GM23338 (cell line): Measurements from ENCODE around the gene SLC4A8. TPM values are rescaled to one million over a fixed set of nuclear protein-coding genes. Genes with fewer than 3 reads are reported as not detected.

Experiments used
- ATAC-seq: fragments of 200-7000 bp; cut with Tn5 transposase; 3 replicates; pipeline ENCODE4 v1.9.1; 2020
- DNase-seq: peaks from one replicate; pipeline ENCODE4 v3.0.0-alpha.2; 2015; ENCODE audit warnings: low spot score
- H2AFZ ChIP-seq: fragments of 200-600 bp; sonication (generic); 2 replicates; pipeline ENCODE4 v1.8.0; 2016; ENCODE audit warnings: antibody characterized with exemption, mild to moderate bottlenecking, moderate library complexity
- H3F3A ChIP-seq: fragments of 200-600 bp; sonication (generic); replicated peaks from 2 replicates; pipeline ENCODE4 v1.8.0; 2017; ENCODE audit warnings: antibody characterized with exemption, mixed run types, low read depth
- H3K27ac ChIP-seq: fragments of 200-600 bp; sonication (generic); 2 replicates; pipeline ENCODE4 v1.6.1; 2016; ENCODE audit warnings: low read depth
- H3K27me3 ChIP-seq: fragments of 200-600 bp; sonication (generic); 2 replicates; pipeline ENCODE4 v1.8.0; 2016; ENCODE audit warnings: mild to moderate bottlenecking, mixed run types, moderate library complexity; ENCODE audit not compliant: insufficient read depth
- H3K36me3 ChIP-seq: fragments of 200-600 bp; sonication (generic); 2 replicates; pipeline ENCODE4 v1.8.0; 2016; ENCODE audit warnings: mild to moderate bottlenecking; ENCODE audit not compliant: insufficient read depth
- H3K4me1 ChIP-seq: fragments of 200-600 bp; sonication (generic); 2 replicates; pipeline ENCODE4 v1.8.0; 2016; ENCODE audit warnings: mild to moderate bottlenecking, moderate library complexity; ENCODE audit not compliant: insufficient read depth
- H3K4me2 ChIP-seq: fragments of 200-600 bp; sonication (generic); 2 replicates; pipeline ENCODE4 v1.7.1; 2017; ENCODE audit warnings: mixed run types
- H3K4me3 ChIP-seq: fragments of 200-600 bp; sonication (generic); 2 replicates; pipeline ENCODE4 v1.6.1; 2016; ENCODE audit warnings: mixed run types
- H3K79me2 ChIP-seq: fragments of 200-600 bp; sonication (generic); replicated peaks from 2 replicates; pipeline ENCODE4 v1.8.0; 2017; ENCODE audit warnings: mild to moderate bottlenecking; ENCODE audit not compliant: insufficient read depth
- H3K9me2 ChIP-seq: fragments of 200-600 bp; sonication (generic); 2 replicates; pipeline ENCODE4 v1.8.0; 2017; ENCODE audit not compliant: insufficient read depth
- H4K20me1 ChIP-seq: fragments of 200-600 bp; sonication (generic); replicated peaks from 2 replicates; pipeline ENCODE4 v1.8.0; 2017; ENCODE audit warnings: mild to moderate bottlenecking; ENCODE audit not compliant: insufficient read depth
- H3K27ac Mint-ChIP-seq: 2 replicates; pipeline ENCODE4 v1.8.0; 2020; ENCODE audit warnings: inconsistent platforms, mild to moderate bottlenecking, moderate library complexity, mixed read lengths
- H3K27me3 Mint-ChIP-seq: 3 replicates; pipeline ENCODE4 v1.8.0; 2022; ENCODE audit warnings: low read depth, mild to moderate bottlenecking, moderate library complexity, mixed read lengths, inconsistent platforms; ENCODE audit not compliant: insufficient read depth, poor library complexity
- H3K36me3 Mint-ChIP-seq: 3 replicates; pipeline ENCODE4 v1.8.0; 2021; ENCODE audit warnings: low read depth, mild to moderate bottlenecking, inconsistent platforms, moderate library complexity, mixed read lengths
- H3K4me1 Mint-ChIP-seq: 3 replicates; pipeline ENCODE4 v1.8.0; 2020; ENCODE audit warnings: mild to moderate bottlenecking, inconsistent platforms, mixed read lengths
- H3K4me3 Mint-ChIP-seq: 3 replicates; pipeline ENCODE4 v1.8.0; 2021; ENCODE audit warnings: moderate library complexity, mild to moderate bottlenecking, inconsistent platforms, mixed read lengths
- H3K9me3 Mint-ChIP-seq: 3 replicates; pipeline ENCODE4 v1.8.0; 2020; ENCODE audit warnings: moderate library complexity, mild to moderate bottlenecking, inconsistent platforms, mixed read lengths
- CREB1 ChIP-seq: fragments of 250-450 bp; sonication (Bioruptor Pico); IDR thresholded peaks from 2 replicates; pipeline ENCODE4 v1.5.0; 2020; ENCODE audit warnings: low read depth, mild to moderate bottlenecking, moderate library complexity
- EZH2 ChIP-seq: fragments of 200-600 bp; sonication (generic); IDR thresholded peaks from one replicate; pipeline ENCODE4 v1.8.0; 2017; ENCODE audit warnings: antibody characterized with exemption, mild to moderate bottlenecking, low read depth; ENCODE audit not compliant: unreplicated experiment
- EZH2phosphoT487 ChIP-seq: fragments of 200-600 bp; sonication (generic); IDR thresholded peaks from one replicate; pipeline ENCODE4 v1.8.1; 2018; ENCODE audit warnings: antibody characterized with exemption; ENCODE audit not compliant: unreplicated experiment
- JUNB ChIP-seq: IDR thresholded peaks from one replicate; pipeline ENCODE4 v1.6.1; 2016; ENCODE audit warnings: antibody characterized with exemption; ENCODE audit not compliant: unreplicated experiment
- NANOG ChIP-seq: IDR thresholded peaks from 2 replicates; pipeline ENCODE4 v1.6.1; 2016; ENCODE audit warnings: antibody characterized with exemption, borderline replicate concordance
- POLR2AphosphoS5 ChIP-seq: IDR thresholded peaks from 2 replicates; pipeline ENCODE4 v1.6.1; 2016; ENCODE audit warnings: antibody characterized with exemption, low read depth
- STAT1 ChIP-seq: IDR thresholded peaks from one replicate; pipeline ENCODE4 v1.6.1; 2016; ENCODE audit warnings: antibody characterized with exemption; ENCODE audit not compliant: unreplicated experiment
- ZNF114 ChIP-seq: fragments of 250-450 bp; sonication (Bioruptor Pico); IDR thresholded peaks from 2 replicates; pipeline ENCODE4 v1.5.0; 2020; ENCODE audit warnings: mild to moderate bottlenecking, moderate library complexity
- ZNF331 ChIP-seq: fragments of 250-450 bp; sonication (Bioruptor Pico); IDR thresholded peaks from 2 replicates; pipeline ENCODE4 v1.5.0; 2020; ENCODE audit warnings: low read depth, mild to moderate bottlenecking, moderate library complexity
- polyA plus RNA-seq: library from polyadenylated mRNA; unstranded; fragments of >200 nt; fragmentation: Nextera tagmentation; extraction: Ambion mirVana; gene quantifications from 2 replicates; pipeline ENCODE4 v1.2.1, GENCODE V29; 2016
- total RNA-seq: library from RNA; depleted of rRNA; stranded (reverse); fragments of >200 nt; shearing (Covaris generic); gene quantifications from 2 replicates; pipeline ENCODE4 v1.2.3, GENCODE V29; 2014
- TF ChIP-seq, protein P1 (sequence below): IDR thresholded peaks from 2 replicates; pipeline ENCODE4 v1.6.1; 2016; ENCODE audit warnings: antibody characterized with exemption
- TF ChIP-seq, protein P2 (sequence below), 2 experiments: fragments of 200-600 bp in 1 of 2; sonication (generic) in 1 of 2; conservative IDR thresholded peaks; 2 replicates each; pipeline versions ENCODE4 v1.5.1 to v1.6.1; 2016 to 2017; ENCODE audit warnings: antibody characterized with exemption in 2 of 2, low read depth in 2 of 2, mild to moderate bottlenecking in 2 of 2, moderate library complexity in 1 of 2
- TF ChIP-seq, protein P3 (sequence below): fragments of 250-450 bp; sonication (Bioruptor Pico); IDR thresholded peaks from 2 replicates; pipeline ENCODE4 v1.5.0; 2020; ENCODE audit warnings: mild to moderate bottlenecking, moderate library complexity
- TF ChIP-seq, protein P4 (sequence below): IDR thresholded peaks from one replicate; pipeline ENCODE4 v1.6.1; 2018; ENCODE audit warnings: antibody characterized with exemption; ENCODE audit not compliant: unreplicated experiment

SLC4A8 gene
- total and polyA plus RNA-seq, 2 experiments from 2014 or later = 7.6 to 9.2 TPM

DNA sequence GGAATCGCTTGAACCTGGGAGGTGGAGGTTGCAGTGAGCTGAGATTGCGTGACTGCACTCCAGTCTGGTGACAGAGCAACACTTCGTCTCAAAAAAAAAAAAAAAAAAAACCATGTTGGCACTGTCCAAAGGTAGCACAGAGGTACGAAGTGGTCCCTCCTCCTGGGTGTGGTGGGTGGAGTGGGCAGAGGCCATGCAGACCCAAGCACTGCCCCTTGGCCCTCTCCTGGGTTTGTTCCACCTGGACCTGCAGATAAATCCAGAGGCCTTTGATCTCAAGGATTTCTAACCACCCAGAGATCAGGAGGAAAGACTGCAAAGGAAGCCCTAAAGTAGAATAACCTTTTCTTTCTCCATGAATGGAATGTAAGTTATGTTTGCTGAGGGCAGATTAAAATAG, 24.7 kb upstream of the SLC4A8 start:
- DNase-seq = no peak
- no peaks in the 10 kb centered on the region for H3K27me3 Mint-ChIP-seq
- no peaks in the 10 kb centered on the region for H3K36me3 ChIP-seq
- no peaks in the 10 kb centered on the region for H3K9me2 ChIP-seq
- H3K4me1 ChIP-seq = no peaks in the 10 kb centered on the region
- H3F3A ChIP-seq = no peaks in the 10 kb centered on the region
- H3K9me3 Mint-ChIP-seq = no peaks in the 10 kb centered on the region
- H3K79me2 ChIP-seq = no peaks in the 10 kb centered on the region
- ATAC-seq = no peak
- H3K4me3 Mint-ChIP-seq = no peak overlapping the region
- no peaks in the 10 kb centered on the region for H3K36me3 Mint-ChIP-seq
- no peak overlapping the region for H3K27ac ChIP-seq
- H3K4me3 ChIP-seq = no peak overlapping the region
- H3K27me3 ChIP-seq = no peaks in the 10 kb centered on the region
- H3K27ac Mint-ChIP-seq = no peak overlapping the region
- TF ChIP-seq EZH2 = no peak
- TF ChIP-seq, protein P1, sequence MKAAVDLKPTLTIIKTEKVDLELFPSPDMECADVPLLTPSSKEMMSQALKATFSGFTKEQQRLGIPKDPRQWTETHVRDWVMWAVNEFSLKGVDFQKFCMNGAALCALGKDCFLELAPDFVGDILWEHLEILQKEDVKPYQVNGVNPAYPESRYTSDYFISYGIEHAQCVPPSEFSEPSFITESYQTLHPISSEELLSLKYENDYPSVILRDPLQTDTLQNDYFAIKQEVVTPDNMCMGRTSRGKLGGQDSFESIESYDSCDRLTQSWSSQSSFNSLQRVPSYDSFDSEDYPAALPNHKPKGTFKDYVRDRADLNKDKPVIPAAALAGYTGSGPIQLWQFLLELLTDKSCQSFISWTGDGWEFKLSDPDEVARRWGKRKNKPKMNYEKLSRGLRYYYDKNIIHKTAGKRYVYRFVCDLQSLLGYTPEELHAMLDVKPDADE = no peak
- no peak for TF ChIP-seq CREB1 (CRISPR knock-in tag)
- no peak for TF ChIP-seq ZNF114
- TF ChIP-seq JUNB = no peak
- TF ChIP-seq, protein P2, sequence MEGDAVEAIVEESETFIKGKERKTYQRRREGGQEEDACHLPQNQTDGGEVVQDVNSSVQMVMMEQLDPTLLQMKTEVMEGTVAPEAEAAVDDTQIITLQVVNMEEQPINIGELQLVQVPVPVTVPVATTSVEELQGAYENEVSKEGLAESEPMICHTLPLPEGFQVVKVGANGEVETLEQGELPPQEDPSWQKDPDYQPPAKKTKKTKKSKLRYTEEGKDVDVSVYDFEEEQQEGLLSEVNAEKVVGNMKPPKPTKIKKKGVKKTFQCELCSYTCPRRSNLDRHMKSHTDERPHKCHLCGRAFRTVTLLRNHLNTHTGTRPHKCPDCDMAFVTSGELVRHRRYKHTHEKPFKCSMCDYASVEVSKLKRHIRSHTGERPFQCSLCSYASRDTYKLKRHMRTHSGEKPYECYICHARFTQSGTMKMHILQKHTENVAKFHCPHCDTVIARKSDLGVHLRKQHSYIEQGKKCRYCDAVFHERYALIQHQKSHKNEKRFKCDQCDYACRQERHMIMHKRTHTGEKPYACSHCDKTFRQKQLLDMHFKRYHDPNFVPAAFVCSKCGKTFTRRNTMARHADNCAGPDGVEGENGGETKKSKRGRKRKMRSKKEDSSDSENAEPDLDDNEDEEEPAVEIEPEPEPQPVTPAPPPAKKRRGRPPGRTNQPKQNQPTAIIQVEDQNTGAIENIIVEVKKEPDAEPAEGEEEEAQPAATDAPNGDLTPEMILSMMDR (conservative IDR thresholded peaks at IDR 0.05; ENCODE audit: low read depth in 2 of 2) = no peak
- no peak for TF ChIP-seq ZNF331
- TF ChIP-seq NANOG = no peak
- TF ChIP-seq, protein P3, sequence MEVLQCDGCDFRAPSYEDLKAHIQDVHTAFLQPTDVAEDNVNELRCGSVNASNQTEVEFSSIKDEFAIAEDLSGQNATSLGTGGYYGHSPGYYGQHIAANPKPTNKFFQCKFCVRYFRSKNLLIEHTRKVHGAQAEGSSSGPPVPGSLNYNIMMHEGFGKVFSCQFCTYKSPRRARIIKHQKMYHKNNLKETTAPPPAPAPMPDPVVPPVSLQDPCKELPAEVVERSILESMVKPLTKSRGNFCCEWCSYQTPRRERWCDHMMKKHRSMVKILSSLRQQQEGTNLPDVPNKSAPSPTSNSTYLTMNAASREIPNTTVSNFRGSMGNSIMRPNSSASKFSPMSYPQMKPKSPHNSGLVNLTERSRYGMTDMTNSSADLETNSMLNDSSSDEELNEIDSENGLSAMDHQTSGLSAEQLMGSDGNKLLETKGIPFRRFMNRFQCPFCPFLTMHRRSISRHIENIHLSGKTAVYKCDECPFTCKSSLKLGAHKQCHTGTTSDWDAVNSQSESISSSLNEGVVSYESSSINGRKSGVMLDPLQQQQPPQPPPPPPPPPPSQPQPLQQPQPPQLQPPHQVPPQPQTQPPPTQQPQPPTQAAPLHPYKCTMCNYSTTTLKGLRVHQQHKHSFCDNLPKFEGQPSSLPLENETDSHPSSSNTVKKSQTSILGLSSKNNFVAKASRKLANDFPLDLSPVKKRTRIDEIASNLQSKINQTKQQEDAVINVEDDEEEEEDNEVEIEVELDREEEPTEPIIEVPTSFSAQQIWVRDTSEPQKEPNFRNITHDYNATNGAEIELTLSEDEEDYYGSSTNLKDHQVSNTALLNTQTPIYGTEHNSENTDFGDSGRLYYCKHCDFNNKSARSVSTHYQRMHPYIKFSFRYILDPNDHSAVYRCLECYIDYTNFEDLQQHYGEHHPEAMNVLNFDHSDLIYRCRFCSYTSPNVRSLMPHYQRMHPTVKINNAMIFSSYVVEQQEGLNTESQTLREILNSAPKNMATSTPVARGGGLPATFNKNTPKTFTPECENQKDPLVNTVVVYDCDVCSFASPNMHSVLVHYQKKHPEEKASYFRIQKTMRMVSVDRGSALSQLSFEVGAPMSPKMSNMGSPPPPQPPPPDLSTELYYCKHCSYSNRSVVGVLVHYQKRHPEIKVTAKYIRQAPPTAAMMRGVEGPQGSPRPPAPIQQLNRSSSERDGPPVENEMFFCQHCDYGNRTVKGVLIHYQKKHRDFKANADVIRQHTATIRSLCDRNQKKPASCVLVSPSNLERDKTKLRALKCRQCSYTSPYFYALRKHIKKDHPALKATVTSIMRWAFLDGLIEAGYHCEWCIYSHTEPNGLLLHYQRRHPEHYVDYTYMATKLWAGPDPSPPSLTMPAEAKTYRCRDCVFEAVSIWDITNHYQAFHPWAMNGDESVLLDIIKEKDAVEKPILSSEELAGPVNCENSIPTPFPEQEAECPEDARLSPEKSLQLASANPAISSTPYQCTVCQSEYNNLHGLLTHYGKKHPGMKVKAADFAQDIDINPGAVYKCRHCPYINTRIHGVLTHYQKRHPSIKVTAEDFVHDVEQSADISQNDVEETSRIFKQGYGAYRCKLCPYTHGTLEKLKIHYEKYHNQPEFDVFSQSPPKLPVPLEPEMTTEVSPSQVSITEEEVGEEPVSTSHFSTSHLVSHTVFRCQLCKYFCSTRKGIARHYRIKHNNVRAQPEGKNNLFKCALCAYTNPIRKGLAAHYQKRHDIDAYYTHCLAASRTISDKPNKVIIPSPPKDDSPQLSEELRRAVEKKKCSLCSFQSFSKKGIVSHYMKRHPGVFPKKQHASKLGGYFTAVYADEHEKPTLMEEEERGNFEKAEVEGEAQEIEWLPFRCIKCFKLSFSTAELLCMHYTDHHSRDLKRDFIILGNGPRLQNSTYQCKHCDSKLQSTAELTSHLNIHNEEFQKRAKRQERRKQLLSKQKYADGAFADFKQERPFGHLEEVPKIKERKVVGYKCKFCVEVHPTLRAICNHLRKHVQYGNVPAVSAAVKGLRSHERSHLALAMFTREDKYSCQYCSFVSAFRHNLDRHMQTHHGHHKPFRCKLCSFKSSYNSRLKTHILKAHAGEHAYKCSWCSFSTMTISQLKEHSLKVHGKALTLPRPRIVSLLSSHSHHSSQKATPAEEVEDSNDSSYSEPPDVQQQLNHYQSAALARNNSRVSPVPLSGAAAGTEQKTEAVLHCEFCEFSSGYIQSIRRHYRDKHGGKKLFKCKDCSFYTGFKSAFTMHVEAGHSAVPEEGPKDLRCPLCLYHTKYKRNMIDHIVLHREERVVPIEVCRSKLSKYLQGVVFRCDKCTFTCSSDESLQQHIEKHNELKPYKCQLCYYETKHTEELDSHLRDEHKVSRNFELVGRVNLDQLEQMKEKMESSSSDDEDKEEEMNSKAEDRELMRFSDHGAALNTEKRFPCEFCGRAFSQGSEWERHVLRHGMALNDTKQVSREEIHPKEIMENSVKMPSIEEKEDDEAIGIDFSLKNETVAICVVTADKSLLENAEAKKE = no peak
- TF ChIP-seq, protein P4, sequence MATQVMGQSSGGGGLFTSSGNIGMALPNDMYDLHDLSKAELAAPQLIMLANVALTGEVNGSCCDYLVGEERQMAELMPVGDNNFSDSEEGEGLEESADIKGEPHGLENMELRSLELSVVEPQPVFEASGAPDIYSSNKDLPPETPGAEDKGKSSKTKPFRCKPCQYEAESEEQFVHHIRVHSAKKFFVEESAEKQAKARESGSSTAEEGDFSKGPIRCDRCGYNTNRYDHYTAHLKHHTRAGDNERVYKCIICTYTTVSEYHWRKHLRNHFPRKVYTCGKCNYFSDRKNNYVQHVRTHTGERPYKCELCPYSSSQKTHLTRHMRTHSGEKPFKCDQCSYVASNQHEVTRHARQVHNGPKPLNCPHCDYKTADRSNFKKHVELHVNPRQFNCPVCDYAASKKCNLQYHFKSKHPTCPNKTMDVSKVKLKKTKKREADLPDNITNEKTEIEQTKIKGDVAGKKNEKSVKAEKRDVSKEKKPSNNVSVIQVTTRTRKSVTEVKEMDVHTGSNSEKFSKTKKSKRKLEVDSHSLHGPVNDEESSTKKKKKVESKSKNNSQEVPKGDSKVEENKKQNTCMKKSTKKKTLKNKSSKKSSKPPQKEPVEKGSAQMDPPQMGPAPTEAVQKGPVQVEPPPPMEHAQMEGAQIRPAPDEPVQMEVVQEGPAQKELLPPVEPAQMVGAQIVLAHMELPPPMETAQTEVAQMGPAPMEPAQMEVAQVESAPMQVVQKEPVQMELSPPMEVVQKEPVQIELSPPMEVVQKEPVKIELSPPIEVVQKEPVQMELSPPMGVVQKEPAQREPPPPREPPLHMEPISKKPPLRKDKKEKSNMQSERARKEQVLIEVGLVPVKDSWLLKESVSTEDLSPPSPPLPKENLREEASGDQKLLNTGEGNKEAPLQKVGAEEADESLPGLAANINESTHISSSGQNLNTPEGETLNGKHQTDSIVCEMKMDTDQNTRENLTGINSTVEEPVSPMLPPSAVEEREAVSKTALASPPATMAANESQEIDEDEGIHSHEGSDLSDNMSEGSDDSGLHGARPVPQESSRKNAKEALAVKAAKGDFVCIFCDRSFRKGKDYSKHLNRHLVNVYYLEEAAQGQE = no peak
- TF ChIP-seq POLR2AphosphoS5 = no peak
- TF ChIP-seq STAT1 = no peak
- TF ChIP-seq EZH2phosphoT487 = no peak
- peaks cover 4% of the 10 kb centered on the region; the same call in 2 of the 3 replicates for H3K4me1 Mint-ChIP-seq
- H2AFZ ChIP-seq = no peak overlapping the region
- H3K4me2 ChIP-seq = no peak overlapping the region; the same call in 1 of the 2 replicates
- H4K20me1 ChIP-seq = no peaks in the 10 kb centered on the region
